Activated CD8-positive, alpha-beta memory T cell treated with anti-CD3 and anti-CD28 coated beads, Interleukin-2, amount 50 U/mL, for 1 hour (primary cell): Measurements from ENCODE around the gene HOXB7.

Experiments
- DNase-seq: peaks from one replicate; pipeline ENCODE4 v3.0.0-alpha.2; 2020; ENCODE audit errors: extremely low read depth

Gene HOXB7

GRCh38 chr17:48594538-48595277, 16.1 kb downstream of the HOXB7 start:
- no peak for DNase-seq

GRCh38 chr17:48593840-48594537, 16.8 kb downstream of the HOXB7 start:
- no peak for DNase-seq

- DNase-seq: no peak
Measured at GRCh38 chr17:48593126-48593829, 17.5 kb downstream of the HOXB7 start, which contains the start of gene HOXB5. HOXB5 (minus strand) TSS chr17:48593779; CDS start chr17:48593682, 97 bp downstream.

GRCh38 chr17:48592577-48592976, 18.2 kb downstream of the HOXB7 start:
- DNase-seq: no peak

GRCh38 chr17:48592057-48592514, 18.7 kb downstream of the HOXB7 start:
- no peak for DNase-seq

- no peak for DNase-seq
Measured at GRCh38 chr17:48591255-48592056, 19.4 kb downstream of the HOXB7 start.

GRCh38 chr17:48590607-48591161, 20.1 kb downstream of the HOXB7 start:
- no peak for DNase-seq

GRCh38 chr17:48589831-48590606, 20.8 kb downstream of the HOXB7 start, which contains the start of gene HOXB3:
HOXB3 (minus strand) TSS chr17:48590241; CDS start chr17:48552474, 37,767 bp downstream.
- no peak for DNase-seq

GRCh38 chr17:48589060-48589830, 21.6 kb downstream of the HOXB7 start:
- DNase-seq: no peak

GRCh38 chr17:48588528-48588927, 22.3 kb downstream of the HOXB7 start:
- no peak for DNase-seq

GRCh38 chr17:48588074-48588415, 22.8 kb downstream of the HOXB7 start:
- no peak for DNase-seq

GRCh38 chr17:48587276-48588073, 23.3 kb downstream of the HOXB7 start:
- no peak for DNase-seq

GRCh38 chr17:48586355-48587258, 24.2 kb downstream of the HOXB7 start:
- DNase-seq: no peak

- DNase-seq: no peak
Measured at GRCh38 chr17:48584223-48584741, 26.5 kb downstream of the HOXB7 start.

- no peak for DNase-seq
Measured at GRCh38 chr17:48583708-48584222, 27.1 kb downstream of the HOXB7 start.

- no peak for DNase-seq
Measured at GRCh38 chr17:48582750-48583069, 28.1 kb downstream of the HOXB7 start.

- no peak for DNase-seq
Measured at GRCh38 chr17:48579760-48580554, 30.9 kb downstream of the HOXB7 start.
